Pulmonary artery endothelial cell (primary cell): ENCODE data around the gene PROM1. TPM values are rescaled to one million over a fixed set of nuclear protein-coding genes. Genes with fewer than 3 reads are reported as not detected.

Experiments used
- total RNA-seq: library from RNA; depleted of rRNA; stranded (reverse); fragments of >200 nt; gene quantifications from 2 replicates; pipeline ENCODE4 v1.2.3, GENCODE V29; 2014

PROM1 gene
- total RNA-seq, 1 donor from 2014 or later, result not detected

Other genes starting within 250 kb of the PROM1 start
- not detected in 2 replicates for gene FGFBP1, start 145.3 kb downstream of the PROM1 start, total RNA-seq
- not detected in 2 replicates for gene FGFBP2, start 120.8 kb downstream of the PROM1 start, total RNA-seq
- 9.9 and 18.0 TPM in 2 replicates for gene TAPT1, start 142.4 kb upstream of the PROM1 start, total RNA-seq